BLaER1 treated with 17β-estradiol and CSF1 and Interleukin-3, amounts not matched to agents 10 nM and 100 nM (cell line): ENCODE data around the gene FLRT2.

ENCODE experiments used
- H3K27ac ChIP-seq, 11 experiments: shearing (Covaris generic); formaldehyde crosslinking; 2 replicates each; pipeline ENCODE4 v1.8.1; 2022
- H3K27me3 ChIP-seq, 11 experiments: shearing (Covaris generic); formaldehyde crosslinking; 2 replicates each; pipeline ENCODE4 v1.8.1; 2022
- H3K36me3 ChIP-seq, 11 experiments: shearing (Covaris generic); formaldehyde crosslinking; 2 replicates each; pipeline ENCODE4 v1.8.1; 2022
- H3K4me1 ChIP-seq, 10 experiments: shearing (Covaris generic); formaldehyde crosslinking; 2 replicates each; pipeline ENCODE4 v1.8.1; 2022
- H3K4me2 ChIP-seq, 11 experiments: shearing (Covaris generic); formaldehyde crosslinking; 2 replicates each; pipeline ENCODE4 v1.8.1; 2022
- H3K4me3 ChIP-seq, 10 experiments: shearing (Covaris generic); formaldehyde crosslinking; 2 replicates each; pipeline ENCODE4 v1.8.1; 2022
- H3K9ac ChIP-seq, 11 experiments: shearing (Covaris generic); formaldehyde crosslinking; 2 replicates each; pipeline ENCODE4 v1.8.1; 2022
- H3K9me3 ChIP-seq, 11 experiments: shearing (Covaris generic); formaldehyde crosslinking; replicated peaks in 1 of 11; 2 replicates each; pipeline ENCODE4 v1.8.1; 2022
- H4K20me1 ChIP-seq, 11 experiments: shearing (Covaris generic); formaldehyde crosslinking; 2 replicates each; pipeline ENCODE4 v1.8.1; 2022
- Cebpa-rat ChIP-seq, 11 experiments: shearing (Covaris generic); IDR thresholded peaks; 2 replicates each; pipeline ENCODE4 v1.8.1; 2022

FLRT2 gene

GRCh38 chr14:85533023-85533860 lies 3.3 kb downstream of the FLRT2 start:
- Histone ChIP-seq H3K36me3 (no peaks in the 10 kb centered on the region), H3K4me3 (no peak overlapping the region; a peak in 1 of 20 replicates)

GRCh38 chr14:85533861-85534291 lies 3.9 kb downstream of the FLRT2 start:
- peaks cover 0 to 14% (median 0%) of the 10 kb centered on the region in 10 experiments; a peak in 4 of 20 replicates for H3K4me1 ChIP-seq

More at GRCh38 chr14:85533023-85533860, 3.3 kb downstream of the FLRT2 start:
- Histone ChIP-seq H3K9ac (no peak overlapping the region), H3K4me2 (no peak overlapping the region), H4K20me1 (no peaks in the 10 kb centered on the region), H3K4me1 (peaks cover 0 to 18% (median 0%) of the 10 kb centered on the region in 10 experiments; a peak in 5 of 20 replicates), H3K27me3 (no peaks in the 10 kb centered on the region), H3K27ac (no peak overlapping the region), H3K9me3 (peaks cover 50 to 62% (median 57%) of the 10 kb centered on the region in 11 experiments)
- TF ChIP-seq Cebpa-rat (IDR thresholded peaks at IDR 0.05), result no peak

GRCh38 chr14:85534458-85535293 lies 4.7 kb downstream of the FLRT2 start:
- no peak overlapping the region for H3K27ac ChIP-seq
- H3K4me3 ChIP-seq, result no peak overlapping the region
- peaks cover 48 to 54% (median 50%) of the 10 kb centered on the region in 11 experiments for H3K9me3 ChIP-seq
- no peak overlapping the region for H3K9ac ChIP-seq
- H3K36me3 ChIP-seq, result no peaks in the 10 kb centered on the region
- no peaks in the 10 kb centered on the region for H4K20me1 ChIP-seq
- H3K27me3 ChIP-seq, result no peaks in the 10 kb centered on the region
- H3K4me1 ChIP-seq, result peaks cover 0 to 22% (median 0%) of the 10 kb centered on the region in 10 experiments; a peak in 4 of 20 replicates
- TF ChIP-seq Cebpa-rat (IDR thresholded peaks at IDR 0.05), result no peak
- no peak overlapping the region for H3K4me2 ChIP-seq

More at GRCh38 chr14:85533861-85534291, 3.9 kb downstream of the FLRT2 start:
- Histone ChIP-seq H3K4me2 (no peak overlapping the region), H3K27ac (no peak overlapping the region), H3K9me3 (peaks cover 50 to 62% (median 57%) of the 10 kb centered on the region in 11 experiments), H3K27me3 (no peaks in the 10 kb centered on the region), H3K9ac (no peak overlapping the region), H3K36me3 (no peaks in the 10 kb centered on the region), H4K20me1 (no peaks in the 10 kb centered on the region), H3K4me3 (no peak overlapping the region)
- no peak for TF ChIP-seq Cebpa-rat (IDR thresholded peaks at IDR 0.05)

GRCh38 chr14:85535321-85535720 lies 5.4 kb downstream of the FLRT2 start:
- no peak overlapping the region for H3K27ac ChIP-seq
- peaks cover 42 to 48% (median 44%) of the 10 kb centered on the region in 11 experiments for H3K9me3 ChIP-seq
- no peaks in the 10 kb centered on the region for H3K36me3 ChIP-seq
- H3K27me3 ChIP-seq, result no peaks in the 10 kb centered on the region
- peaks cover 0 to 24% (median 0%) of the 10 kb centered on the region in 10 experiments; a peak in 4 of 20 replicates for H3K4me1 ChIP-seq
- no peaks in the 10 kb centered on the region for H4K20me1 ChIP-seq
- no peak overlapping the region for H3K4me2 ChIP-seq
- no peak for TF ChIP-seq Cebpa-rat (IDR thresholded peaks at IDR 0.05)
- H3K9ac ChIP-seq, result no peak overlapping the region
- no peak overlapping the region for H3K4me3 ChIP-seq

GRCh38 chr14:85535991-85536832 lies 6.3 kb downstream of the FLRT2 start:
- peak overlapping the region in 2 of 11 experiments; percentile 28 to 49; a peak in 4 of 22 replicates for H3K4me2 ChIP-seq

GRCh38 chr14:85536833-85537190 lies 6.9 kb downstream of the FLRT2 start:
- Histone ChIP-seq H4K20me1 (no peaks in the 10 kb centered on the region), H3K4me1 (peaks cover 0 to 24% (median 0%) of the 10 kb centered on the region in 10 experiments; a peak in 4 of 20 replicates), H3K4me2 (peak overlapping the region in 2 of 11 experiments; percentile 28 to 49; a peak in 4 of 22 replicates), H3K36me3 (no peaks in the 10 kb centered on the region), H3K9me3 (peaks cover 27 to 33% (median 29%) of the 10 kb centered on the region in 11 experiments), H3K4me3 (no peak overlapping the region), H3K9ac (no peak overlapping the region), H3K27me3 (no peaks in the 10 kb centered on the region), H3K27ac (peak overlapping the region in 1 of 11 experiments; percentile 15; a peak in 1 of 22 replicates)
- no peak for TF ChIP-seq Cebpa-rat (IDR thresholded peaks at IDR 0.05)

More at GRCh38 chr14:85535991-85536832, 6.3 kb downstream of the FLRT2 start:
- H3K4me1 ChIP-seq, result peaks cover 0 to 24% (median 0%) of the 10 kb centered on the region in 10 experiments; a peak in 4 of 20 replicates
- no peak overlapping the region for H3K4me3 ChIP-seq
- peaks cover 33 to 39% (median 35%) of the 10 kb centered on the region in 11 experiments for H3K9me3 ChIP-seq
- no peak overlapping the region for H3K9ac ChIP-seq
- TF ChIP-seq Cebpa-rat (IDR thresholded peaks at IDR 0.05), result no peak
- no peaks in the 10 kb centered on the region for H4K20me1 ChIP-seq
- no peaks in the 10 kb centered on the region for H3K27me3 ChIP-seq
- H3K27ac ChIP-seq, result 0 out of 22 replicates have a peak overlapping the region, but pooled peaks of 1 of the 11 experiments have one; percentile 15
- no peaks in the 10 kb centered on the region for H3K36me3 ChIP-seq

GRCh38 chr14:85537526-85537925 lies 7.6 kb downstream of the FLRT2 start:
- H3K4me2 ChIP-seq, result no peak overlapping the region

GRCh38 chr14:85538636-85539035 lies 8.7 kb downstream of the FLRT2 start:
- Histone ChIP-seq H3K4me2 (0 out of 22 replicates have a peak overlapping the region, but pooled peaks of 1 of the 11 experiments have one; percentile 43), H3K27me3 (no peaks in the 10 kb centered on the region), H3K36me3 (no peaks in the 10 kb centered on the region), H4K20me1 (no peaks in the 10 kb centered on the region), H3K9me3 (peaks cover 9 to 15% (median 11%) of the 10 kb centered on the region in 11 experiments), H3K4me3 (no peak overlapping the region), H3K9ac (no peak overlapping the region), H3K27ac (no peak overlapping the region), H3K4me1 (peaks cover 0 to 24% (median 0%) of the 10 kb centered on the region in 10 experiments; a peak in 4 of 20 replicates)
- no peak for TF ChIP-seq Cebpa-rat (IDR thresholded peaks at IDR 0.05)

More at GRCh38 chr14:85537526-85537925, 7.6 kb downstream of the FLRT2 start:
- Histone ChIP-seq H3K4me1 (peaks cover 0 to 24% (median 0%) of the 10 kb centered on the region in 10 experiments; a peak in 4 of 20 replicates), H4K20me1 (no peaks in the 10 kb centered on the region), H3K4me3 (no peak overlapping the region), H3K27ac (no peak overlapping the region), H3K27me3 (no peaks in the 10 kb centered on the region), H3K36me3 (no peaks in the 10 kb centered on the region), H3K9ac (no peak overlapping the region), H3K9me3 (peaks cover 20 to 26% (median 22%) of the 10 kb centered on the region in 11 experiments)
- TF ChIP-seq Cebpa-rat (IDR thresholded peaks at IDR 0.05), result no peak
